ENCODE results near the gene MARF1. TPM values are rescaled to one million over a fixed set of nuclear protein-coding genes. Genes with fewer than 3 reads are reported as not detected.
"Not testable (repeated sequence)": the region's sequence is repeated elsewhere in the genome, so short reads cannot be mapped to it uniquely, and the experiment has no call there.

MARF1 gene
- total RNA-seq, 1 experiment from 2014 or later, result 3.5 TPM

DNA sequence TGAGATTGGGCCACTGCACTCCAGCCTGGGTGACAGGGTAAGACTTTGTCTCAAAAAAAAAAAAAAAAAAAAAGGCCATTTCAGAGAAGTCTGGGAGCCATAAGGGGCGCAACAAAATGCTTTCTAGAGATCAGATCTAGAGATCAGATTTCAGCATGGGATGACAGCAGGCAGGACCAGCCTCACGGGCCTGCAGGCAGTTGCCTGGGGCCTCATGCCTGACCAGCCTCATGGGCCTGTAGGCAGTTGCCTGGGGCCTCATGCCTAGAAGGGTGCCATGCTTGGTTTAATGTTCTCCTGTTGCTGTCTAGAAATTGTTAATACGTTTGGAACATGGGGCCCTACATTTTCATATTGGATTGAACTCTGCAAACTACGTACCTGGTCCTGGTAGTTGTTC, 59.4 kb downstream of the MARF1 start:
- in situ Hi-C loops (cut with HindIII; ENCODE audit: low pct_unique_long_range_greater_than_20kb, low sequenced_read_pairs), result no loop called here
- no peak for DNase-seq (ENCODE audit: low read depth)

DNA sequence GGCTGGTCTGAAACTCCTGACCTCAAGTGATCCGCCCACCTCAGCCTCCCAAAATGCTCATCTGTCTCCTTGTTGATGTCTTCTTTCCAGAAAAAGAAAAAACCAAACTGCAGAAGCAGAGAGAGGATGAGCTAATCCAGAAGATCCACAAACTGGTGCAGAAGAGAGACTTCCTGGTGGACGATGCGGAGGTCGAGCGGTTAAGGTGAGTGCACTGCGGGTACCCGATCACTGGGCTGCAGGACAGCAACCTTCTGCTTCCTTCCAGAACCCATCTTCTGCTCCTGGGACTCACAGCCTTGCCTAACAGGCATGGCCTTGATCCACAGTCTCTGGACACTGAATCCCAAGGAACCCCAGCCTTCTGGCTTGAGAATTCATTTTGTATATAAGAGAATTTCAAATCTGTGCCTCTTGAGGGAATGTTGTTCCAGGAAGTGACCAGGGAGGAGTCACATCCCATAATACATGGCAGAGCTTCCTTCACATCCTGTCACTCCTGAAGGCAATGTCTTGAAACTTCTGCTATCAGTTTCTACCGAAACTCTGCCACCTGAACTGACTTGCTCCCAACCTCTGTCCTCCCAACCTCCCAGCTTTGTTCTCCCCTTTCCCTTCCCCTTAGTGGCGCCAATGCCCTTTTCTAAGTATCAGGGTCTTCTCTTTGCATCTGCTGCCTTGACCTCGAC, 61.7 kb downstream of the MARF1 start:
- in situ Hi-C loops (cut with HindIII; ENCODE audit: low pct_unique_long_range_greater_than_20kb, low sequenced_read_pairs), result no loop called here
- no peak for DNase-seq (ENCODE audit: low read depth)

DNA sequence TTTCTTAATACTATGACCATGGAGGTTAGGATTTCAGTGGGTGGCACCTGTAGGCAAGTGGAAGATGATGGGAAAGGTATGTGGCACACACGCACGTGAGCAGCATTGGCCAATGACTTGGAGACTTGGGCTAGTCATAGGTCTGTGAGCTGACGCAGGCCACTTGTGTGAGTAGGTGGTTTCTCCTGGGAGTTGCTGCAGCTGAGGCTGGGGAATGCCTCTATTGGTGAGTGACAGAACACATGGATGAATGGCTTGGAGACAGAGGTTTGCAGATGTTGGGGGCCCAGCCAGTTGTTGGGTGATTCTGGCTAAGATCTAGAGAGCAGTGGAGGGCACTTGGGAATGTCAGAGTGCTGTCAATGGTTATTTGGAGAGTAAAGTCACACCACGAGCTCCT, 64.1 kb downstream of the MARF1 start:
- in situ Hi-C loops (cut with HindIII; ENCODE audit: low pct_unique_long_range_greater_than_20kb, low sequenced_read_pairs), result no loop called here

DNA sequence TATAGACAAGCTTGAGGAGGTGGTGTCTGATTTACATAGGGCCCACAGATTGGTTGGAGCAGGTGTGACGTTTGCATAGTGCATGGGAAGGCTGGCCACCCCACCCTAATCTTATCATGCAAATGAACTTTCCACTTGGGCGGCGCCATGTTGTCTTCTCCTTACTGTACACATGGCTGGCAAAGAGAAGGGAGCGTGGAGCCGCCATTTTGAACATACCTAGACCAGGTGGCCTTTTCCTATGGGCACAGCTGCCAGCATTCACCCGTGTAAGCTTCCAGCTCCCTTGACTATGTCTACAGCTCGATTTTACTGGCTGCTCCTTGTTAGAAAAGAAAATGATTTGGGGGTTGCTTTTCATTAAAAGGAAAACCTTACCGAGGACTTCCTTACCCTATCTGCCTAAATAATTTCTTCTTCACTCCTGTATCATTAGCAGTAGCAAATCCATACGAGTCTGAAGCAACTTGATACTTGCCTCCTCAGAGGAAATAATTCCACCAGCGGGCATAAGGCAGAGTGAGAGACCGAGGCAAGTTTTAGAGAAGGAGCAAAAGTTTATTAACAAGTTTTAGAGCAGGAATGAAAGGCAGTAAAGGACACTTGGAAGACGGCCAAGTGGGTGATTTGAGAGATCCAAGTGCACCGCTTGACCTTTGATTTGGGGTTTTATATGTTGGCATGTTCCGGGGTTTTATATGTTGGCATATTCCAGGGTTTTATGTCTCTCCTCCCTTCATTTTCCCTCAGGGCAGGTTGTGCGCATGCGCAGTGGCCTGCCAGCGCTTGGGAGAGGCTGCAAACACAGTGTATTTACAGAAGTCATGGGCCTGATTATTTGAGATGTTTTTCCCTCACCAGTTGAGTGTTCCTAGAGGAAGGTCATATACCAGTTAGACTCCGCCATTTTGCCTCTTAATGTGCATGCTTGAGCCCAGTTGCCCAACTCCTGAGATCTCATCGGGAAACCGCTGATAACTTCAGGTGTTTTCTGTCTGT, 65.7 kb downstream of the MARF1 start:
- in situ Hi-C loops (cut with HindIII; ENCODE audit: low pct_unique_long_range_greater_than_20kb, low sequenced_read_pairs), result no loop called here
- peak; percentile 80 for DNase-seq (ENCODE audit: low read depth)

More for the DNA sequence above, 64.1 kb downstream of the MARF1 start:
- no peak for DNase-seq (ENCODE audit: low read depth)

DNA sequence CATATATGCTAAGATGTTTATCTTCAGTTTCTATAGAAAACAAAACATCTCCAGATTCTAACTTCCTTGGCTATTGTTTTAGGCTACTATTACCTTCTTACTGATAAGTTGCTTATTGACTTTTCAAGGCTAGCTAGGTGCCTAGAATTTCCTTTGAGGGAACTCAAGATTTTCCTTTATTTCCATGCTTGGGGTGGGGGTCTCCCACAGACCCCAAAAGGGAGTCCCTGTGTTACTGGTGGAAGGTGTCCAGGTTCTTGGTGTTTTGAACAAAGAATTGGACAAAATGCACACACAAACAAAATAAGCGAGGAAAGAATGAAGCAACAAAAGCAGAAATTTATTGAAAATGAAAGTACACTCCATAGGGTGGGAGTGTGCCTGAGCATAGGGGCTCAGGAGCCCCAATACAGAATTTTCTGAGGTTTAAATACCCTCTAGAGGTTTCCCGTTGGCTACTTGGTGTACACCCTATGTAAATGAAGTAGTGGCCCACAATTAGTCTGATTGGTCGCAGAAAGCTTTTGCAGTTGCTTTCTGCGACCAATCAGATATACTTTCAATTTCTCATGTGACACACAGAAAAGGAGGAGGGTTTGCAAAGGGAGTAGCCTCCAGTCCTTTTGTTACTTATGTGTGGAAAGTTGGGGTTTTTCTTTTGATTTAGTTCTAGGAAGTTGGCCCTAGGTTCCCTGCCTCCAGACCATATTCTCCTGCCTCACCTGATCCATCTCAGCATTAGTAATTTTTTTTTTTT, 67.5 kb downstream of the MARF1 start:
- peak; percentile 42 for DNase-seq (ENCODE audit: low read depth)
- in situ Hi-C loops (cut with HindIII; ENCODE audit: low pct_unique_long_range_greater_than_20kb, low sequenced_read_pairs), result no loop called here

DNA sequence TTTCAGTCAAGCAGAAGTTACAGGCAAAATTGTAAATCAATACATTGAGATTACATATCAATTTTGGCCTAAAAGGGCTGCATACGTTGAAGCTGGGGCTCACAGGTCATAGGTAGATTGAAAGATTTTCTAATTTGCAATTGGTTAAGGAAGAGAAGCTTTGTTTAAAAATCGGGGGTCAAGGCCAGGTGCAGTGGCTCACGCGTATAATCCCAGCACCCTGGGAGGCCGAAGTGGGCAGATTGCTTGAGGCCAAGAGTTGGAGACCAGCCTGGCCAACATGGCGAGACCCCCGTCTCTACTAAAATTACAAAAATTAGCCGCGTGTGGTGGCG, 68.4 kb downstream of the MARF1 start:
- in situ Hi-C loops (cut with HindIII; ENCODE audit: low pct_unique_long_range_greater_than_20kb, low sequenced_read_pairs), result no loop called here
- no peak for DNase-seq (ENCODE audit: low read depth)

DNA sequence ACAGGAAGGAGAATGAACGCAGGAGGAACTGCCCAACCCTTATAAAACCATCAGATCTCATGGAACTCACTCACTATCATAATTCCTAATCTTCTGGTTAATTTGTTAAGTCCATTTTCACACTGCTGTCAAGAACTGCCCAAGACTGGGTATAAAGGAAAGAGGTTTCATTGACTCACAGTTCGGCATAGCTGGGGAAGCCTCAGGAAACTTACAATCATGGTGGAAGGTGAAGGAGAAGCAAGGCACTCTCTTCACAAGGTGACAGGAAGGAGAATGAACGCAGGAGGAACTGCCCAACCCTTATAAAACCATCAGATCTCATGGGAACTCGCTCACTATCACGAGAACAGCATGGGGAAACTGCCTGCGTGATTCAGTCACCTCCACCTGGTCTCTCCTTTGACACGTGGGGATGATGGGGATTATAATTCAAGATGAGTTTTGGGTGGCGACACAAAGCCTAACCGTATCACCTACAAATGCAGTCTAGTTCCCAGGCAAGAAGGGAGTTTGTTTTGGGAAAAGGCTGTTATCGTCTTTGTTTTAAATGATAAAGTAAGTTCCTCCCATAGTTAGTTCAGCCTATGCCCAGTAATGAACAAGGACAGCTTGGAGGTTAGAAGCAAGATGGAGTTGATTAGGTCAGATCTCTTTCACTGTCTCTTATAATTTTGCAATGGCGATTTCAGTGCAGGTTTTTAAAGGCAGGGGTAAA, 68.9 kb downstream of the MARF1 start:
- in situ Hi-C loops (cut with HindIII; ENCODE audit: low pct_unique_long_range_greater_than_20kb, low sequenced_read_pairs); DNase-seq (ENCODE audit: low read depth): not testable (repeated sequence)

DNA sequence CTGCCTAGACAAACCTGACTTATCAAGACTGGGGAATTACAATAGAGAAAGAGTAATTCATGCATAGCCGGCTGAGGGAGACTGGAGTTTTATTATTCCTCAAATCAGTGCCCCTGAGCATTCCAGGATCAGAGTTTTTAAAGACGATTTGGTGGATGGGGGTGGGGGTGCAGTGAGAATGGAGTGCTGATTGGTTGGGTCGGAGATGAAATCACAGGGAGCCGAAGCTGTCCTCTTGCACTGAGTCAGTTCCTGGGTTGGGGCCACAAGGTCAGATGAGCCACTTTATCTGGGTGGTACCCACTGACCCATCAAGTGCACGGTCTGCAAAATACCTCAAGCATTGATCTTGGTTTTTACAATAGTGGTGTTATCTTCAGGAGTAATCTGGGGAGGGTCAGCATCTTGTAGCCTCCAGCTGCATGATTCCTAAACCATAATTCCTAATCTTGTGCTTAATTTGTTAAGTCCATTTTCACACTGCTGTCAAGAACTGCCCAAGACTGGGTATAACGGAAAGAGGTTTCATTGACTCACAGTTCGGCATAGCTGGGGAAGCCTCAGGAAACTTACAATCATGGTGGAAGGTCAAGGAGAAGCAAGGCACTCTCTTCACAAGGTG, 69.6 kb downstream of the MARF1 start:
- DNase-seq (ENCODE audit: low read depth), result peak; percentile 42
- in situ Hi-C loops (cut with HindIII; ENCODE audit: low pct_unique_long_range_greater_than_20kb, low sequenced_read_pairs), result no loop called here

DNA sequence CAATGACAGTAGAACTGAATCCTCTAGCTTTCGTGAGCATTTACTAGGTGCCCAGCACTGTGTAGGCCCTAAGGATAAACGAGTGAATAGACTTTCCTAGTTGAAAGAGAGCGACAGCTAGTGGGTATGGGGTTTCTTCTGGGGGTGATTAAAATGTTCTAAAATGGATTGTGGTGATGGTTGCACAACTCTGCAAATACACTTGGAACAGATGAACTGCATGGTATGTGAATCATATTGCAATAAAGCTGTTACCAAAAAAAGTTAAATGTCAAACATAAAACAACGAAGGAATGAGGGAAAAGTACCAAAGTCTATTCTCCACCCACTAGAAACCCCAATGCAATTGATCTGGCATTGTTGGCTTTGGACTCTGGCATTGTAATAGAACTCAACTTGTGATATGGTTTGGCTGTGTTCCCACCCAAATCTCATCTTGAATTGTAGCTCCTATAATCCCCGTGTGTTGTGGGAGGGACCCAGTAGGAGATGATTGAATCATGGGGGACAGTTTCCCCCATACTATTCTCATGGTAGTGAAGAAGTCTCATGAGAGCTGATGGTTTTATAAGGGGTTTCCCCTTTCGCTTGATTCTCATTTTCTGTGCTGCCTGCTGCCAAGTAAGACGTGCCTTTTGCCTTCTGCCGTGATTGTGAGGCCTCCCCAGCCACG, 70.5 kb downstream of the MARF1 start:
- in situ Hi-C loops (cut with HindIII; ENCODE audit: low pct_unique_long_range_greater_than_20kb, low sequenced_read_pairs), result no loop called here
- no peak for DNase-seq (ENCODE audit: low read depth)

DNA sequence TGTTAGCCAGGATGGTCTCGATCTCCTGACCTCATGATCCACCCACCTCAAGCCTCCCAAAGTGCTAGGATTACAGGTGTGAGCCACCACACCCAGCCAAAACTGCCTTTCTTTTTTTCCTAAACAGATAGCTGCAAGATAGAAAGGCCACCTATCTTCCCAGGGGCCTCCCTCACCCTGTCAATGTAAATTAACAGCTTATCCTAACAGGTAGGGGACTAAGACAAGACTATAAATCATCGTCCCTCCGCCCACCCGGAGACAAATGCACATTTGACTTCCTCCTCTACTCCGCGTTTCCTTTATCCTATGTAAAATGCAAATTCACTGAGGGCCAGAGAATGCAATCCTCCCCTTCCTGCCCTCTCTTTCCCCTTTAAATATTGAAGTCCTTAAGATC, 71.4 kb downstream of the MARF1 start:
- DNase-seq (ENCODE audit: low read depth), result no peak
- in situ Hi-C loops (cut with HindIII; ENCODE audit: low pct_unique_long_range_greater_than_20kb, low sequenced_read_pairs), result no loop called here

DNA sequence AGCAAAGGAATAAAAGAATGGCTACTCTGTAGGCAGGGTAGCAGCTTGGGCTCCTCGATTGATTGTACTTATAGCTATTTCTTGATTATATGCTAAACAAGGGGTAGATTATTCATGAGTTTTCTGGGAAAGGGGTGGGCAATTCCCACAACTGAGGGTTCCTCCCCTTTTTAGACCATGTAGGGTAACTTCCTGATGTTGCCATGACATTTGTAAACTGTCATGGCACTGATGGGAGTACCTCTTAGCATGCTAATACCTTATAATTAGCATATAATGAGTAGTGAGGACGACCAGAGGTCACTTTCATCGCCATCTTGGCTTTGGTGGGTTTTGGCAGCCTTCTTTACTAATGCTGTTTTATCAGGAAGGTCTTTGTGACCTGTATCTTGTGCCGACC, 72.3 kb downstream of the MARF1 start:
- DNase-seq (ENCODE audit: low read depth); in situ Hi-C loops (cut with HindIII; ENCODE audit: low pct_unique_long_range_greater_than_20kb, low sequenced_read_pairs): not testable (repeated sequence)

DNA sequence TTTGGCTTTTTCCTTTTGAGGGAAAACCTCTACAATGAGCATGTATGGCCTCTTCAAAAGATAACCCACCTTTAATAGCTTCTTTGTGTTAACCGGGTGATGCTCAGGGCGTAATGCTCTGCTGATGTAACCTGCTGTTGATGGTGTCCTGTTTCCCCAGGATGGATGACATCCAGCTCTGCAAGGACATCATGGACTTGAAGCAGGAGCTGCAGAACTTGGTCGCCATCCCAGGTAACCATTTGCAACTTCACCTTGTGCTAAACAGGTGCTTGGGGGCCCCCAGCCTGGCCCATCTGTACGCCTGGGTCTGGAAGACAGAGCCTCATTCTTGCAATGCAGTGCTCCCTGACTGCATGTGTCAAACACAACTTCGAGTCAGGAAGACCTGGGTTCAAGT, 75.1 kb downstream of the MARF1 start:
- DNase-seq (ENCODE audit: low read depth), result no peak
- in situ Hi-C loops (cut with HindIII; ENCODE audit: low pct_unique_long_range_greater_than_20kb, low sequenced_read_pairs), result no loop called here

DNA sequence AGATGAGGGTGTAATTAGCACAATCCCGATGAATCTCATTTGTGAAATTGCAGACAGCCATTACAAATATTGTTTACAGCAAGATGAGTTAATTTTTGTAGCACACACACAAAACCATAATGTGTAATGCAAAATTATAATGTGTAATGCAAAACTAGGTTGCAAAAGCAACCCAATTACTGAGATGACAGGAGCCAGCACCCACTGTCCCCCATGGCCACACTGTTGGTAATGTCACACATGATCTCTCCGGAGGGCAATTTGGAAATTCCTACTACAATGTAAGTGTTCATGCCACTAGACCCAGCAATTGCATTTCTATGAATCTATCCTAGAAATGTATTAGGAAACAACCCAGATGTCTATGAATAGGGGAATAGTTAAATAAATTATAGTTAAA, 76.9 kb downstream of the MARF1 start:
- DNase-seq (ENCODE audit: low read depth), result no peak
- in situ Hi-C loops (cut with HindIII; ENCODE audit: low pct_unique_long_range_greater_than_20kb, low sequenced_read_pairs), result no loop called here

DNA sequence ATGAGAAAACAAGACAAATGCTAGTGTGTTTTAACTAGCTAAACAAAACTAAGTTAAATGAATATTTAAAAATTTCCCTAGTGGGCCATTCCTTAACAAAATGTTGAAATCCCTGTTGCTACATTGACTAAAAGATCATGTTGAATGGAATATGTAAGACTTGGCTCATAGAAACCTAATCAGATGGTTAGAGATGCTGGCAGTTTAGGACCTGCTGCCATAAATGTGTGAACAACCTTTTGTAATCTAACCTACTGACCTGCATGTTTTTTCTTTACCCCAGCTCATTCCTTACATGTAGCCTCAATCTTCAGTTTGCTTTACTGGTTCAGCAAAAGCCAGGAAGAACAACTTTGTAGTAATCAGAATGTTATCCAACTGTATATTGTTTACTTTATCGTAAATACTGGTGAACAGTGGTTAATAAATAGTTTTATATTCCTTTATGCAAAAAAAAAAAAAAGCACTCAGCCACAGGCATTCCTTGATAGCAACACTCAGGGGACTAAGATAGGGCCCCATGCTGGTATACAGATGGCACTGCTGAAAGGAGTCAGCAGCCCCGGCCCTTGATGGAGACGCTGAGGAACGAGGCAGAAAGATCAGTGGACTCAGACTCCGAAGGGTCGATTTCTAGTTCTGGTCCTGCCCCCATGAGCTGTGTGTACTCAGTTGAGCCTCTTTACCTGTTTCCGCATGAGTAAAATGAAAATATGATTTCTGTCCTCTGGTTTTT, 78.2 kb downstream of the MARF1 start:
- in situ Hi-C loops (cut with HindIII; ENCODE audit: low pct_unique_long_range_greater_than_20kb, low sequenced_read_pairs), result no loop called here
- DNase-seq (ENCODE audit: low read depth), result no peak

DNA sequence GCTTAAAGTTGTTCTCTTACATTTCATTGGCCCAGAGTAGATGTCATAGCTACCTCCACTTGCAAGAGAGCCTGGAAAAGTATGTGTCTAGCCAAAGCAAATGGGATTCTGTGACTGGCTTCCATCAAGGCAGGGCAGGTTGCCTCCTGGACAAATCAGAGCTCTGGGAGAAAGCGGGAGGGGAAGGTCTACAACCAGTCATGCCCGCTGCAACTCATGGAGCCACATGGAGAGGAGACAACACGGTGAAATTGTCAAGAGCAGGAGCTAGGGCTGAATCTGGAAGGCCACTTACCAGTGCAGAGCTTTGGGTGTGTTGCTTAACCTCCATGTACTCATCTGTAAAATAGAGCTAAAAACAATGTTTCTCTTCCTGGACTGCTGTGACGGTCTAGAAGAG, 83.8 kb downstream of the MARF1 start:
- no peak for DNase-seq (ENCODE audit: low read depth)
- in situ Hi-C loops (cut with HindIII; ENCODE audit: low pct_unique_long_range_greater_than_20kb, low sequenced_read_pairs), result no loop called here

DNA sequence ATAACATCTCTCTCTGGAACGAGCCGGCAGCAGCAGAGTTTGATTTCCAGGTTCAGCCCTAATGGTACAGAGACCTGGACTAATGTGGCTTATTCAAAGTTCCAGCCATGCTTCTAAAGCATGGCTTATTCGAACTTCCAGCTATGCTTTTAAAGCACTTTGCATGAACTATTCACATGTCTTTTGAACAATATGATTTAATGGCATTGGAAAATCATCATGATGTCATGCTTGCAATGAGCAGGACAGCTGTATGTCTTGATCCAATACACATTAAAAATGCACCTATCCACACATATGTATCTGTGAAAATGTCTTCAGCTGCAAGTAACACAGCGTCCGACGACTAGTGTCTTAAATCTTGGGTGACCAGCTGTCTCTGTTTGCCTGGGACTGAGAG, 85.7 kb downstream of the MARF1 start:
- no peak for DNase-seq (ENCODE audit: low read depth)
- in situ Hi-C loops (cut with HindIII; ENCODE audit: low pct_unique_long_range_greater_than_20kb, low sequenced_read_pairs), result no loop called here

DNA sequence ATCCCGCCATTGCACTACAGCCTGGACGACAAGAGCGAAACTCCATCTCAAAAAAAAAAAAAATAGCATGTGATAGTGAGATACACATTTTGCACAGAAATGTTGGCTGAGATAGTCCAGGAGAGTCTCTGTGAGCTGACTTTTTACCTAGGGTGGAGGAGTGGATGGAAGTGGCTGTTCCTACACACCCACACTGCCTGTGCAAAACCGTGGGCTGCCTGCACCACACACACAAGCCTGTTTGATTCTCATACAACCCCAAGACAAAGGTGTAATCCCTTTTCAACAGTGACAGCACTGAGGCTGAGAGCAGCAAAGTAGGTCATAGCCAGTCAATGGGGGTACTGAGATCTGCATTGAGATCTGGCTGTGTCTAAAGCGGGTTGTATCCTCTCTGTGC, 86.8 kb downstream of the MARF1 start:
- in situ Hi-C loops (cut with HindIII; ENCODE audit: low pct_unique_long_range_greater_than_20kb, low sequenced_read_pairs), result no loop called here
- DNase-seq (ENCODE audit: low read depth), result no peak
